Sigmoid colon (tissue), 4 donors: Measurements from ENCODE around the gene F10.

Experiments used
- CTCF ChIP-seq, 4 experiments: fragments of 450-650 bp in 3 of 4; fragments of 200-600 bp in 1 of 4; IDR thresholded peaks; one replicate each; pipeline ENCODE4 v1.5.1; 2016 to 2019; ENCODE audit warnings: antibody characterized with exemption in 4 of 4, mild to moderate bottlenecking in 3 of 4, moderate library complexity in 2 of 4
- POLR2AphosphoS5 ChIP-seq, 4 donors: sonication (generic); formaldehyde crosslinking; IDR thresholded peaks; one replicate each; pipeline ENCODE4 v1.6.1; 2017; ENCODE audit warnings: antibody characterized with exemption in 4 of 4

- TF ChIP-seq POLR2AphosphoS5 (IDR thresholded peaks at IDR 0.05) (peak in 2 of 4 donors; percentile 14 to 55), CTCF (IDR thresholded peaks at IDR 0.05) (no peak)
These were observed 64.7 kb downstream of the F10 start for GRCh38 chr13:113187263-113187669.
